SKM-1 treated with dmso at 0.1 percent for 144 hours (cell line): Measurements from ENCODE around the gene HLX.

Experiments
- DNase-seq: peaks from one replicate; lab custom pipeline; 2025; ENCODE audit not compliant: unreplicated experiment; lab: John Stamatoyannopoulos, UW

Gene HLX

GRCh38 chr1:220922951-220923350 is 43.7 kb downstream of the HLX start:
- DNase-seq, result no peak

GRCh38 chr1:220924331-220924970 is 45.2 kb downstream of the HLX start:
- no peak for DNase-seq

GRCh38 chr1:220925707-220926106 is 46.5 kb downstream of the HLX start:
- DNase-seq, result peak; percentile 13

DNA sequence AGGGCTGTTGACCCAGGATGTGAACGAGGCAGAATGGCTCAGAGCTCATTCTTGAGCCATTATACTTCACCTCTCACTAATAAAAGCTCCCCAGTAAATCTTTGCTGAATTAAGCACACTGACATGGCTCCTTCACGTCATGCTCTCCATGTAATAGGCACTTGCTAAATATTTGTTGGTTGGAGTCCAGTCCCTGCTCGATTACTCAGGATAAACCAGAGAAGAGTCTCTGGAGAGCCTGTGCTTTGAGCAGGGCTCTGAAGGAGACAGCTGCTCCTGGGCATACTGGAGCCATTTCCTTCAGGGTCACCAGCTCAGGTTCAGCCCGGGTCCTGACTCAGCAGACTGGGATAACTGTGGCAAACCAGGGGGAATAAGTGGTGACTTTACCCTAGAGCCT is 46.9 kb downstream of the HLX start:
- no peak for DNase-seq

DNA sequence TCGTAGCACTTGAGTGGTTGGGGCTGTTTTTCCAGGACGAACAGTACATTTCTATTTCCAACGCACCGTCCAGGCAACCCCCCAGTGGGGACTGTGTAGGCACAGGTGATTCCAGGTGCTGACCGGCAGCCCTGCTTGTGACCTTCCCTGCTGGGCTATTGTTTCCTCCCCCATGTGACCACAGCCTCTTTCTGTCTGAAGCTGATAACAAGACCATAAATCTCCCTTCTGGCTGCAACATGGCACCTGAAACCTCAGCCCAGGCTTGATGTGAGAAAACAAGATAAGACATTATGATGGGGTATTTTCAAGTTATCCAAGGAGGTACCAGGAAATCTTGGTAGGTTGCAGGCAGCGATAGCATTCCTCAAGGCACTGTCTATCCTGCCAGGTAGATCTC is 48.2 kb downstream of the HLX start:
- no peak for DNase-seq

DNA sequence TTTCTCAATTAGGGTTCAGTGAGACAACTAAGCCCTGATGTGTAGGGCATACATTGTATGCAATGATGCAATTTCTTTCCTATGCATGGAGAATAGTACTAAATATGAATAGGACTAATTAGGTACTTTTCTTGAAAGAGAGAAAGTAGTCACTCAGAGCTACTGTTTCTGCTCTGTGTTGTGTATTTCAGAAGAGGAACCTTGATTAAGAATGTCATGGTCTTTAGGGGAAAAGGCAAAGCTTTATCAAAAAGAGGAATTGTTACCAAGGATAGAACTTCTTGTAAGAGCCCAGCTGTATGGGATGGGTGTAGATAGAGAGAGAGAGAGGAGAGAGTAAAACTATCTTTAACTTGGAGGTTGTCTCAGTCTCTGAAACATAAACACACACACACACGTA is 49.1 kb downstream of the HLX start:
- no peak for DNase-seq

GRCh38 chr1:220928725-220929300 is 49.6 kb downstream of the HLX start:
- DNase-seq, result no peak

GRCh38 chr1:220929304-220929703 is 50.1 kb downstream of the HLX start:
- DNase-seq, result no peak
